Islet of Langerhans (tissue), 1 donor: ENCODE results near the gene CENPO.
"Not testable (repeated sequence)": the region's sequence is repeated elsewhere in the genome, so short reads cannot be mapped to it uniquely, and the experiment has no call there.

ENCODE experiments used
- FAIRE-seq: peaks from one replicate; lab custom pipeline; 2011; peaks lifted over from hg19 to GRCh38; lab: Jason Lieb, UNC

Gene CENPO

DNA sequence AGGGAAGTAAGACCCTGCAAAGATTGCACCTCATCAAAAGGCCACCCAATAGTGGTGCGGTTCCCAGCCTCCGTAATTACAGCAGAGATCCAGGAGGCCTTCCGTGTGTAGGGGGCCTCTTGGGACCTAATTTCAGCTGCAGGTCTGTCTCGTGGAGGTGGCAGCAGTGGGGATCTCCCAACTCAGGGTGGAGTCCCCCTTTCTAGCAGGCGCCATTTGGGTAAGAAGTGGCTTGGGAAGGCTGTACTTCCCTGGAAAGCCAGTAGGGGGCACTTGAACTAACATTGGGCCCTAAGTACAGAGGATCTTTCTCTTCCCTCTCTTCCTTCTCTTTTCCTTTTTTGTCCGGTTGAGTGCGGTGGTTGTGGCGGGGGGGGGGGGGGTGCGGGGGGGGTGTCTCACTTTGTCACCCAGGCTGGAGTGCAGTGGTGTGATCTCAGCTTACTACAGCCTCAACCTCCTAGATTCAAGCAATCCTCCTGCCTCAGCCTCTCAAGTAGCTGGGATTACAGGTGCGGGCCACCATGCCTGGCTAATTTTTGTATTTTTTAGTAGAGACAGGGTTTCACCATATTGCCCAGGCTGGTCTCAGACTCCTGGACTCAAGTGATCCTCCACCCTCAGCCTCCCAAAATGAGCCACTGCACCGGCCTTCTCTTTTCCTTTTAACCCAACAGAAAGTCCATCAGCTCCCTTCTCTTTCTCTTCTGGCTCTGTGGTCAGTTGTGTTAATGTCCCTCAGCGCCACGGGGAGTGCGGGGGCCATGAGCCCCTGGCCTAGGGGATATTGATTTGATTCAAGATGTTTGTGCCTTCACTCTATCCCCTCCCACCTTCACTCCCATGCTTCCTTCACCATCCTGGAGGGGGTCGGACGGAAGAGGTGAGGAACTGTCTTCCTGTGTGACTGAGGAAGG, 32.0 kb downstream of the CENPO start:
- FAIRE-seq: no peak

GRCh38 chr2:24825883-24826772, 32.9 kb downstream of the CENPO start:
- no peak for FAIRE-seq

- no peak for FAIRE-seq
These were observed 33.5 kb downstream of the CENPO start for GRCh38 chr2:24826773-24827145.

DNA sequence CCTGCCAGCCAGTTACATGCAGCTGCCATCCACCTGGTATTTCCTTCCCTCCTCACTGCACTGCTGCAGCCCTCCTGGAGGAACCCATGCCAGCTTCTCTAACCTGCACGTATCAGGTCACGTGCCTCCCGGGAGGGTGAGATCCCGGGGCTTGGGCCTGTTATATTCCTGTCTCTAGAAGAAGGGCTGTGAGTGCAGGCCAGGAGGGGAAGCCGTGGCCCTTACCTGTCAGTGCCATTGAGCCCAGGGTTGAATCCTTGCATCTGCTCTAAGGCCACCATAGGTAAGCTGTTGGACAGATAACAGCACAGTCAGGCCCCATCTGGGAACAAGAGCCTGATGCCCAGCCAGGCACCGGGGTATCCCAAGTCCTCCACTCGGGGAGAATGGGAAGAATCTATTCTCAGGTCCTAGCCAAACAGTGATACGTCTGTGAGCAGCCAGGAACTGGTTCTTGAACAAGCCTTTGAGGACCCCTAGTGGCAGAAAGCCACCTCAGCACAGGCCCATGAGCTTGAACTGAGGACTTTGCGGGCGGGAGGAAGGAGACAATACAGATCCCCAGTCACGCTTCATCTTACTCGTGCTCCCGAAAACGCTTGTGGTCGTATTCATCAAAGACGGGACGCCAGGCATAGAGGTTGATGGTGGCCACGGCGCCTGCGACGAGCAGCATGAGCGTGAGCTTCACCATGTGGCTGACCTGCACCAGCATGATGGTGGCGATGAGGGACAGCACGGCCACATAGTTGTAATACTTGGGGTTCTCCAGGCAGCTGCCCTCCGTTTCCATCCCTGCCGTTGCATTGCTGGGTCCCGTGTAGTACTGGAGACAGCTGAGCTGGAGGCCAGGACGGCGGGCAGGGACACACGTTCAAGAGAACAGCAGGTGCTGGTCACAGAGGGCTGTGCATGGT, 34.4 kb downstream of the CENPO start:
- peak; percentile 91 for FAIRE-seq

- FAIRE-seq: no peak
These were observed 35.2 kb downstream of the CENPO start for GRCh38 chr2:24828238-24828996.

DNA sequence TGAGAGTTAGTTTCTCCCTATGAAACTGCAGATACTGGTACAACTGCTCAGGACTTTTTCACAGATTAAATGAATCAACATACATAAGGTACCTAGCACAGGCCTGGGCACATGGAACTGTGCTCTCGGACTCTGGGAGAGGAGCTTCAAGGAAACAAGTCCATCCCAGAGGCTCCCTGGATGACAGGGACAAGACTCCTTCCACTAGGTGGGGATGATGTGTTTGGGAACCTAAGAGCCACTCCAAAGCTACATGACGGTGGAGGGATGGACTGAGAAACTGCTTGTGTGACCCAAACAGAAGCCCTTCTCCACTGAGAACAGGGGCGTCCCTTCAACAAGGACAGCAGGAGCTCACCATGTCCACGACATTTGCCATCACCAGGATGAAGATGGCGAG, 37.1 kb downstream of the CENPO start:
- FAIRE-seq: no peak

- no peak for FAIRE-seq
These were observed 37.6 kb downstream of the CENPO start for GRCh38 chr2:24830786-24831185.

DNA sequence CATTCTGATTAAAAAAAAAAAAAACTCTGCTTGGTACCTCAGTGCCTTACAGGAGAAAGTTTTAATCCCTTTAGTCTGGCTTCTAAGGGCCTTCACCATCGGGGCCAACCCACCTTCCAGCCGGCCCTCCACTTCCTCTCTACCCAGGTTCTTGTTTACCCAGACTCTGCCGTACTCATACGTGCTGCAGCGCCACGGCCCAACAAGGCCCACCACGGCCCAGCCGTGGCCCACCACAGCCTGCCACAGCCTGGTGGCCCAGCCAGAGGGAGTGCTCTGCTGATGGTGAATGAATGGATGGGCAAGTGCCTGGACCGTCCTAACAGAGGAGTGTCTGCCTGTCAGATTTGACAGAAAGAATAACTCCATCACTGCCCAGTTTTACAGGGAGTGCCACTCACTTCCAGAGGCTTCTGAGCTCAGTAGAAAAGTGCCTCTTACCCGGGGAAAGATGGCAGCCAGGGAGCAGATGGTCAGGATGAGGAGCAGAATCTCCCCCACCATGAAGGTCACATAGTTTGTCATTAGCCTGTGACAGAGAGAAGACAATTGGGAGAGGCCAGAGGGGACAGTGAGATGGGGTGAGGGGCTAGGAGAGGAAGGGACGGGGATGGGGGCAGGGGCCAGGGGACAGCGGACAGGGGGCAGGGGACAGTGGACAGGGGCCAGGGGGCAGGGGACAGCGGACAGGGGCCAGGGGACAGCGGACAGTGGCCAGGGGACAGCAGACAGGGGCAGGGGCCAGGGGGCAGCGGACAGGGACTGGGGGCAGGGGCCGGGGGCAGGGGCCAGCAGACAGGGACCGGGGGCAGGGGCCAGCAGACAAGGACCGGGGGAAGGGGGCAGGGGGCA, 38.2 kb downstream of the CENPO start:
- no peak for FAIRE-seq

- FAIRE-seq: no peak
These were observed 38.8 kb downstream of the CENPO start for GRCh38 chr2:24832073-24832461.

DNA sequence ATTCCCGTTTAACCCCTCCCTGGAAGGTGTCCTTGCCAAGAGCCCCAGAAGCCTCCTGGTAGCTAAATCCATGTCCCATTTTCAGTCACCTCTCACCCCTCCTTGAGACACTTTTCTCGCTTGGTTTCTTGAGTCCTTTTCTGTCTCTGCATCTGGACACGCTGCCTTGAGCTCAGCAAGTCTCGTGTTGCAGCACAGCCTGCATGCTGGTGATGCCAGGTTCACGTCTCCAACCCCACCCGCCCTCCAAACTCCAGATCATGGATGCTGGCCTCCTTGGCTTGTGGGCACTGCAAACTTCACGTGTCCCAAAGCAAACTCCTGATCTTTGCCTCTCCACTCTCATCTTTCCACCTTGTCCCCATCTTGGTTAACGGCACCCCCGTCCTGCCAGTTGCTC, 39.3 kb downstream of the CENPO start:
- FAIRE-seq: no peak

DNA sequence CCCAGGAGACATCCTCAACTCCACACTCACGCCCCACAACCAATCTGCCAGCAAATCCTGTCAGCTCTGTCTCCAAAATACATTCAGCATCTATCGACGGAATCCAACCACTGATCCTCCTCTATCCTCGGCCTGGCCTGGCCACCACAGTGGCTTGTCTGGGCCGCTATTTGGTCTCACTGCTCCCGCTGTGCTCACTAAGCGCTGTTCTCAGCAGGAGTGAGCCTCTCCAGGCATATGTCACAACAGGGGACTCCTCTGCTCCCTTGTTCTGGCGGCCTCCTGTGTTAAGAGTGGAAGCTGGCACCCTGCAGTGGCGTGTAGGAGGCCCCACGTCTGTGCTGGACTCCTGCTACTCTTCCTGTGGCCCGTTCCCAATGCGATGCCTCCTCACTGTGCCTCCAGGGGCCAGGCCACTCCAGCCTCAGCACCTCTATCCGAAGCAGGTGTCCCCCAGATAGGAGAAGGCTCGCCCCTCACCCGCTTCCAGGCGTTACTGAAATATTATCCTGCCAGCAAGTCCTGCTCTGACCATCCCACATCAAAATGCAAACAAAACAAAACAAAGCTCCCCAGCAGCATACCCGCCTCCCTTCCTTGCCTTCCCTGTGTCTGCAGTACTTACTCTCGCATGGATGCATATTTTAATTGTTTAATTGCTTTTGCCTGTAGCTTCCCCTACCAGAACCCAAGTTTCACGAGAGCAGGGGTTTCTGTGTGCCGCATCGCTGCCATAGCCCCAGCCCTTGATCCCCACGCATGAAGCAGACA, 39.9 kb downstream of the CENPO start:
- FAIRE-seq: no peak

- no peak for FAIRE-seq
These were observed 40.9 kb downstream of the CENPO start for GRCh38 chr2:24833821-24834732.

GRCh38 chr2:24834733-24835395, 41.6 kb downstream of the CENPO start:
- no peak for FAIRE-seq

- not testable (repeated sequence) for FAIRE-seq
These were observed 42.2 kb downstream of the CENPO start for GRCh38 chr2:24835411-24835810.

DNA sequence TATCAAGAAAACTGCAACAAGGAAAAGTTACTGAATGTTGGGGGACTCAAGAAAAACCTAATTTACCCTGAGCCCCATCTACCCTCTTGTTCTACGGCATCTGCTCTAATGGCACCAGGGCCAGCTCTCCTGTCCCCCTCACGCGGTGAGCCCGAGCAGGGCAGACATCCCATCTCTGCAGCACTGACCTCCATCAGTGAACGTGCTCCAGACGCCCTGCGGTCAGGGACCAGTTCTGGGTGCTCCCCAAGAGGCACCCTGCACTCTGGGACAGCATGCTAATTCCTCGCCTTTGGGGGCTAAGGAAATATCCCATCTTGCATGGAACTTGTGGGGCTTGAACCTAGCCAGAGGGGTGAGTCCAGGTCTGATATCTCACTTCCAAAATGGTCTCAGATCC, 43.0 kb downstream of the CENPO start:
- FAIRE-seq: no peak

DNA sequence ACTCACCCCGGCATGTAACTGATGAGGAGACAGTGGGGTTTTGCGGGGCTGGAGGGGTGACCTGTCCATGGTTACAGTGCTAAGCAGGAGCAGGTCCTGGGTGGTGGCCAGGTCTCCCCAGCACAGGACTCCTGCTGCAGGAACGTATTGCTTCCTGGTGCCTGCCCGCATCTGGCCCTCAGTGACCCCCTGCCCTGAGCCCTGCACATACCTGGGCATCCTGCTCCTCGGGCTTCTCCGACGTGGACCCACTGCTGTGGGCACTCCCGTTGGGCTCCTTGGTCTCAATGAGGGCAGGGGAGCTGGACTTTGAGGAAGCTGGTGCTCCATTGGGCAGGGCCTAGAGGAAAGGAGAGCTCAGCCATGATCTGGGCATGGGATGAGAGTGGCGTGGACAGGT, 43.5 kb downstream of the CENPO start:
- FAIRE-seq: no peak

GRCh38 chr2:24837996-24838513, 44.8 kb downstream of the CENPO start:
- no peak for FAIRE-seq

DNA sequence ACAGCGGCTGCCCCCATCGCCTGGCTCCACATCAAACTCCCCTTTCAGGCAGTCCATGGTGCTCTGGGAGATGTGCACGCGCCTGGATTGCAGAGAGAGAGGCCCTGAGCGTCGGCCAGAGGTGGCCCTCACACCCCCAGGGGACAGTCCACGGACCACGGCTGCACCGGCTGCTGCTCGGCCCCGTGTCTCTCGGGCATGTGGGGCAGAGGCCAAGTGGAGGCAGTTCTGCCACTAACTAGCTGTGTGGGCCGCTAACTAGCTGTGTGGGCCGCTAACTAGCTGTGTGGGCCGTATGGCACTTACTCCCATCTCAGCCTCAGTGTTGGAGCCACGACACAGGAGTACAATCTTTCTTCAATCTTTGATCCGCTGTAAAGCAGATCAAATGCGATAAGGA, 45.3 kb downstream of the CENPO start:
- no peak for FAIRE-seq
